Transverse colon (tissue), 4 donors: Measurements from ENCODE around the gene SOD1. TPM values are rescaled to one million over a fixed set of nuclear protein-coding genes. Genes with fewer than 3 reads are reported as not detected.
A peak's percentile ranks its signal among the peaks of the same experiment; 100 is the strongest.
"Not testable (repeated sequence)": the region's sequence is repeated elsewhere in the genome, so short reads cannot be mapped to it uniquely, and the experiment has no call there.

Source experiments
- DNase-seq: peaks from one replicate; pipeline ENCODE4 v3.0.0-alpha.2; 2019
- H3K27ac ChIP-seq, 4 donors: fragments of 200-600 bp; sonication (generic); 2 replicates each; pipeline ENCODE4 v1.5.1; 2016 to 2018; ENCODE audit warnings: inconsistent platforms in 4 of 4
- H3K27me3 ChIP-seq: fragments of 200-600 bp; sonication (generic); 2 replicates; pipeline ENCODE4 v1.5.1; 2017; ENCODE audit warnings: inconsistent platforms
- H3K36me3 ChIP-seq, 4 donors: fragments of 200-600 bp; sonication (generic); 2 replicates each; pipeline ENCODE4 v1.5.1; 2017 to 2019; ENCODE audit warnings: inconsistent platforms in 4 of 4
- H3K4me1 ChIP-seq, 4 donors: fragments of 200-600 bp; sonication (generic); 2 replicates each; pipeline ENCODE4 v1.5.1; 2017 to 2020; ENCODE audit warnings: inconsistent platforms in 4 of 4
- H3K4me3 ChIP-seq, 4 donors: fragments of 200-600 bp; sonication (generic); 1 replicate in 1 of 4; 2 replicates in 3 of 4; pipeline versions ENCODE4 v1.5.1 to v1.6.1; 2017 to 2019; ENCODE audit warnings: inconsistent platforms in 4 of 4
- H3K9me3 ChIP-seq, 2 donors: fragments of 200-600 bp; sonication (generic); 2 replicates each; pipeline ENCODE4 v1.5.1; 2017 to 2019; ENCODE audit warnings: inconsistent platforms in 2 of 2
- CTCF ChIP-seq, 5 experiments: fragments of 200-600 bp in 3 of 5; fragments of 450-650 bp in 2 of 5; sonication (generic) in 3 of 5; IDR thresholded peaks; 1 replicate in 2 of 5; 2 replicates in 3 of 5; pipeline ENCODE4 v1.5.1; 2016 to 2017; ENCODE audit warnings: antibody characterized with exemption in 5 of 5, inconsistent platforms in 3 of 5, mild to moderate bottlenecking in 2 of 5, moderate library complexity in 1 of 5
- EP300 ChIP-seq: sonication (generic); formaldehyde crosslinking; IDR thresholded peaks from one replicate; pipeline ENCODE4 v1.6.1; 2017; ENCODE audit warnings: antibody characterized with exemption, low read depth
- POLR2A ChIP-seq: fragments of 450-650 bp; IDR thresholded peaks from one replicate; pipeline ENCODE4 v1.6.1; 2016; ENCODE audit warnings: antibody characterized with exemption, mild to moderate bottlenecking, moderate library complexity
- POLR2AphosphoS5 ChIP-seq, 3 donors: sonication (generic); formaldehyde crosslinking; IDR thresholded peaks; one replicate each; pipeline ENCODE4 v1.6.1; 2016; ENCODE audit warnings: antibody characterized with exemption in 3 of 3
- WGBS, 2 donors: methylation state at CpG; one replicate each; pipeline ENCODE4 v1.1.5; 2018; ENCODE audit warnings: low coverage in 1 of 2; 5-methylcytosine and 5-hydroxymethylcytosine counted together
- in situ Hi-C, 4 donors: fragments of 200-750 bp; cut with MboI; loops; one replicate each; pipeline versions ENCODE4 v1.15.0 to v1.15.1; 2017; ENCODE audit warnings: low sequenced_read_pairs in 3 of 4, low pct_ligation_motif_present in 1 of 4, low pct_unique_long_range_greater_than_20kb in 1 of 4
- intact Hi-C: fragments of 100-400 bp; cut with DNase I; formaldehyde crosslinking; loops from one replicate; pipeline ENCODE4 v1.15.1; 2023; ENCODE audit warnings: low total_unique reads
- total RNA-seq, 4 donors: library from RNA; depleted of rRNA; stranded (reverse); fragments of >200 nt; gene quantifications; one replicate each; pipeline ENCODE4 v1.1.0, GENCODE V29; 2016

SOD1 gene
- total RNA-seq, 4 donors from 2014 or later, result 117 to 312 (median 256) TPM

GRCh38 chr21:31636874-31637273, 22.6 kb upstream of the SOD1 start:
- in situ Hi-C loops (no loop called here), intact Hi-C loops (no loop called here)
- no peak overlapping the region for H3K4me3 ChIP-seq
- no peaks in the 10 kb centered on the region for H3K4me1 ChIP-seq
- no peak overlapping the region for H3K27ac ChIP-seq
- no peaks in the 10 kb centered on the region for H3K27me3 ChIP-seq
- peaks cover 0 to 5% of the 10 kb centered on the region in 2 donors for H3K9me3 ChIP-seq
- DNase-seq, result no peak
- TF ChIP-seq POLR2A, result no peak
- WGBS, 2 donors, result 86 to 92% methylated on average over 2 of the region's 2 CpGs
- H3K36me3 ChIP-seq, result no peaks in the 10 kb centered on the region

GRCh38 chr21:31641416-31641922, 18.0 kb upstream of the SOD1 start:
- in situ Hi-C loops, result no loop called here

GRCh38 chr21:31644643-31645042, 14.8 kb upstream of the SOD1 start:
- Histone ChIP-seq H3K9me3 (no peaks in the 10 kb centered on the region), H3K27ac (peak overlapping the region; percentile 35 to 65 (median 48)), H3K4me1 (peaks cover 0 to 10% (median 4%) of the 10 kb centered on the region in 4 donors), H3K4me3 (peak overlapping the region in 1 of 4 donors; percentile 12), H3K36me3 (no peaks in the 10 kb centered on the region), H3K27me3 (no peaks in the 10 kb centered on the region)
- peak; percentile 31 for DNase-seq
- 48 to 62% methylated on average over 3 to 4 of the region's 4 CpGs for WGBS, 2 donors
- TF ChIP-seq POLR2AphosphoS5 (IDR thresholded peaks at IDR 0.05), result peak in 1 of 3 donors; percentile 37
- no peak for TF ChIP-seq EP300
- in situ Hi-C loops (no loop called here), intact Hi-C loops (no loop called here)

More at GRCh38 chr21:31641416-31641922, 18.0 kb upstream of the SOD1 start:
- no peak overlapping the region for H3K27ac ChIP-seq
- peaks cover 0 to 5% of the 10 kb centered on the region in 2 donors for H3K9me3 ChIP-seq
- no peak overlapping the region for H3K4me3 ChIP-seq
- intact Hi-C loops, result no loop called here
- peaks cover 0 to 10% (median 4%) of the 10 kb centered on the region in 4 donors for H3K4me1 ChIP-seq
- TF ChIP-seq CTCF (IDR thresholded peaks at IDR 0.05), result no peak
- TF ChIP-seq EP300, result no peak
- 88 to 100% methylated on average over 4 to 12 of the region's 12 CpGs for WGBS, 2 donors
- no peak for DNase-seq
- no peaks in the 10 kb centered on the region for H3K27me3 ChIP-seq
- no peaks in the 10 kb centered on the region for H3K36me3 ChIP-seq

GRCh38 chr21:31647650-31648049, 11.8 kb upstream of the SOD1 start:
- WGBS, 2 donors, result 76 to 93% methylated on average over 3 of the region's 3 CpGs
- in situ Hi-C loops, result no loop called here
- Histone ChIP-seq H3K27me3 (no peaks in the 10 kb centered on the region), H3K4me3 (no peak overlapping the region), H3K36me3 (no peaks in the 10 kb centered on the region), H3K4me1 (peaks cover 0 to 10% (median 4%) of the 10 kb centered on the region in 4 donors), H3K27ac (no peak overlapping the region), H3K9me3 (no peaks in the 10 kb centered on the region)
- intact Hi-C loops, result no loop called here
- no peak for DNase-seq
- TF ChIP-seq EP300, result no peak
- no peak for TF ChIP-seq CTCF (IDR thresholded peaks at IDR 0.05)
- TF ChIP-seq POLR2AphosphoS5 (IDR thresholded peaks at IDR 0.05), result no peak
- TF ChIP-seq POLR2A, result no peak

- DNase-seq, result no peak
- Histone ChIP-seq H3K4me3 (no peak overlapping the region), H3K27ac (no peak overlapping the region), H3K36me3 (no peaks in the 10 kb centered on the region), H3K4me1 (no peaks in the 10 kb centered on the region), H3K27me3 (no peaks in the 10 kb centered on the region), H3K9me3 (no peaks in the 10 kb centered on the region)
- intact Hi-C loops (no loop called here), in situ Hi-C loops (no loop called here)
- no peak for TF ChIP-seq EP300
- no peak for TF ChIP-seq POLR2A
- TF ChIP-seq POLR2AphosphoS5 (IDR thresholded peaks at IDR 0.05), result no peak
- no peak for TF ChIP-seq CTCF (IDR thresholded peaks at IDR 0.05)
- WGBS, 2 donors, result 84 to 90% methylated on average over 3 of the region's 3 CpGs
Observed at GRCh38 chr21:31650930-31651329, 8.6 kb upstream of the SOD1 start.

- intact Hi-C loops, H3K27me3 ChIP-seq, H3K4me3 ChIP-seq, H3K36me3 ChIP-seq, H3K27ac ChIP-seq, H3K9me3 ChIP-seq, DNase-seq, in situ Hi-C loops, H3K4me1 ChIP-seq: not testable (repeated sequence)
- WGBS, 2 donors, result 73 to 92% methylated on average over 3 to 4 of the region's 4 CpGs
Observed at GRCh38 chr21:31651491-31651890, 8.0 kb upstream of the SOD1 start.
